ENCODE results near the gene ST6GALNAC1. TPM values are rescaled to one million over a fixed set of nuclear protein-coding genes. Genes with fewer than 3 reads are reported as not detected.

ST6GALNAC1 gene
- total and polyA plus RNA-seq, 2 of the 13 experiments (the other 11 are each of a cell fraction or from before 2014, with no cell fraction given) = not detected

DNA sequence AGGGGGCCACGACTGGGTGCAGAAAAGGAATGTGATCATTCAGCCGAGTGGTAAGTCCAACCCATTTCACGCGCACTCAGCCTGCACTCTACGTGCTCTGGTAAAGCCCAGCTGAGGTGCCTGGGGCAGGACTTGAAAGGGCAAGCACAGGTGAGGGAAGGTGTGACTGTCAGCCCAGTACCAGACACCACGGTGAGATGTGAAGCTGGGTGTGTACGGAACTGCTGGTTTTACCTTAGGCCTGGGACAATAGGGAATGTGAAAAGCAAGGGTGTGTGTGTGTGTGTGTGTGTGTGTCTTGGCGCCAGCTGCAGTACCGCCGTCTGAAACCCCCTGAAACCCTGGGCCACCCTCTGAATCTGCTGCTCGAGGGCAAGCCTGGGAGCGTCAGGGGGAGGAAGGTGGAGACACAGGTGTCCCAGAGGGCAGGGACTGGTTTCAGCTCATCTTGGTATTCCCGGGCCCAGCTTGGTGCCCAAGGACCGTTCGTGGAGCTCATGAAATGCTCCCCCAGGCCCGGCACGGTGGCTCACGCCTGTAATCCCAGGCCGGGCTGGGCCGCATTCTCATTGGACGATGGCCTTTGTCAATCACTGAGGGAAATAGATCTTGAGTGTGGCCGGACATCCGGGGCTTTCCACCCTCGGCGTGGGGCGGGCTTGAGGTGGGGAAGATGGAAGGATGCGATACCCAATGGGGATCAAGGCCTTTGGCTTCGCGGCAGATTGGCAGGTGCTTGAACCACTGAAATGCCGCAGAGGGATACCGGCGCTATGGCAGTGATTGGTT, 27.8 kb upstream of the ST6GALNAC1 start (continued):
- peak; percentile 94 for TF ChIP-seq ZNF44 (CRISPR knock-in tag; IDR thresholded peaks at IDR 0.05)
- TF ChIP-seq ZNF549 (CRISPR knock-in tag; IDR thresholded peaks at IDR 0.05) = no peak
- no peak for TF ChIP-seq ZSCAN12 (CRISPR knock-in tag; IDR thresholded peaks at IDR 0.05)
- no peak for TF ChIP-seq NFRKB (IDR thresholded peaks at IDR 0.05)
- 0 out of 2 replicates have a peak, but pooled peaks have one; percentile 45 for TF ChIP-seq ZNF564 (CRISPR knock-in tag; IDR thresholded peaks at IDR 0.05)
- TF ChIP-seq SMAD9 (CRISPR knock-in tag; IDR thresholded peaks at IDR 0.05) = 0 out of 2 replicates have a peak, but pooled peaks have one; percentile 48
- TF ChIP-seq, protein P1, sequence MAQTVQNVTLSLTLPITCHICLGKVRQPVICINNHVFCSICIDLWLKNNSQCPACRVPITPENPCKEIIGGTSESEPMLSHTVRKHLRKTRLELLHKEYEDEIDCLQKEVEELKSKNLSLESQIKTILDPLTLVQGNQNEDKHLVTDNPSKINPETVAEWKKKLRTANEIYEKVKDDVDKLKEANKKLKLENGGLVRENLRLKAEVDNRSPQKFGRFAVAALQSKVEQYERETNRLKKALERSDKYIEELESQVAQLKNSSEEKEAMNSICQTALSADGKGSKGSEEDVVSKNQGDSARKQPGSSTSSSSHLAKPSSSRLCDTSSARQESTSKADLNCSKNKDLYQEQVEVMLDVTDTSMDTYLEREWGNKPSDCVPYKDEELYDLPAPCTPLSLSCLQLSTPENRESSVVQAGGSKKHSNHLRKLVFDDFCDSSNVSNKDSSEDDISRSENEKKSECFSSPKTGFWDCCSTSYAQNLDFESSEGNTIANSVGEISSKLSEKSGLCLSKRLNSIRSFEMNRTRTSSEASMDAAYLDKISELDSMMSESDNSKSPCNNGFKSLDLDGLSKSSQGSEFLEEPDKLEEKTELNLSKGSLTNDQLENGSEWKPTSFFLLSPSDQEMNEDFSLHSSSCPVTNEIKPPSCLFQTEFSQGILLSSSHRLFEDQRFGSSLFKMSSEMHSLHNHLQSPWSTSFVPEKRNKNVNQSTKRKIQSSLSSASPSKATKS (CRISPR knock-in tag; IDR thresholded peaks at IDR 0.05) = no peak
- TF ChIP-seq, protein P2, sequence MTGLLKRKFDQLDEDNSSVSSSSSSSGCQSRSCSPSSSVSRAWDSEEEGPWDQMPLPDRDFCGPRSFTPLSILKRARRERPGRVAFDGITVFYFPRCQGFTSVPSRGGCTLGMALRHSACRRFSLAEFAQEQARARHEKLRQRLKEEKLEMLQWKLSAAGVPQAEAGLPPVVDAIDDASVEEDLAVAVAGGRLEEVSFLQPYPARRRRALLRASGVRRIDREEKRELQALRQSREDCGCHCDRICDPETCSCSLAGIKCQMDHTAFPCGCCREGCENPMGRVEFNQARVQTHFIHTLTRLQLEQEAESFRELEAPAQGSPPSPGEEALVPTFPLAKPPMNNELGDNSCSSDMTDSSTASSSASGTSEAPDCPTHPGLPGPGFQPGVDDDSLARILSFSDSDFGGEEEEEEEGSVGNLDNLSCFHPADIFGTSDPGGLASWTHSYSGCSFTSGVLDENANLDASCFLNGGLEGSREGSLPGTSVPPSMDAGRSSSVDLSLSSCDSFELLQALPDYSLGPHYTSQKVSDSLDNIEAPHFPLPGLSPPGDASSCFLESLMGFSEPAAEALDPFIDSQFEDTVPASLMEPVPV (CRISPR knock-in tag; IDR thresholded peaks at IDR 0.05) = peak; percentile 80
- TF ChIP-seq ZNF333 (CRISPR knock-in tag; IDR thresholded peaks at IDR 0.05; ENCODE audit: borderline replicate concordance) = peak; percentile 88; the same call in 1 of the 2 replicates
- TF ChIP-seq KAT7 (CRISPR knock-in tag; IDR thresholded peaks at IDR 0.05; ENCODE audit: borderline replicate concordance) = peak; percentile 86
- peak; percentile 22; the same call in 1 of the 2 replicates for TF ChIP-seq ZFP1 (CRISPR knock-in tag; IDR thresholded peaks at IDR 0.05)
- TF ChIP-seq, protein P3, sequence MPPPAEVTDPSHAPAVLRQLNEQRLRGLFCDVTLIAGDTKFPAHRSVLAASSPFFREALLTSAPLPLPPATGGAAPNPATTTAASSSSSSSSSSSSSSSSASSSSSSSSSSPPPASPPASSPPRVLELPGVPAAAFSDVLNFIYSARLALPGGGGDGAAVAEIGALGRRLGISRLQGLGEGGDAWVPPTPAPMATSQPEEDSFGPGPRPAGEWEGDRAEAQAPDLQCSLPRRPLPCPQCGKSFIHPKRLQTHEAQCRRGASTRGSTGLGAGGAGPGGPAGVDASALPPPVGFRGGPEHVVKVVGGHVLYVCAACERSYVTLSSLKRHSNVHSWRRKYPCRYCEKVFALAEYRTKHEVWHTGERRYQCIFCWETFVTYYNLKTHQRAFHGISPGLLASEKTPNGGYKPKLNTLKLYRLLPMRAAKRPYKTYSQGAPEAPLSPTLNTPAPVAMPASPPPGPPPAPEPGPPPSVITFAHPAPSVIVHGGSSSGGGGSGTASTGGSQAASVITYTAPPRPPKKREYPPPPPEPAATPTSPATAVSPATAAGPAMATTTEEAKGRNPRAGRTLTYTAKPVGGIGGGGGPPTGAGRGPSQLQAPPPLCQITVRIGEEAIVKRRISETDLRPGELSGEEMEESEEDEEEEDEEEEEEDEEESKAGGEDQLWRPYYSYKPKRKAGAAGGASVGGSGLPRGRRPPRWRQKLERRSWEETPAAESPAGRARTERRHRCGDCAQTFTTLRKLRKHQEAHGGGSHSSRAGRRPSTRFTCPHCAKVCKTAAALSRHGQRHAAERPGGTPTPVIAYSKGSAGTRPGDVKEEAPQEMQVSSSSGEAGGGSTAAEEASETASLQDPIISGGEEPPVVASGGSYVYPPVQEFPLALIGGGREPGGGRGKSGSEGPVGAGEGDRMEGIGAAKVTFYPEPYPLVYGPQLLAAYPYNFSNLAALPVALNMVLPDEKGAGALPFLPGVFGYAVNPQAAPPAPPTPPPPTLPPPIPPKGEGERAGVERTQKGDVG (CRISPR knock-in tag; IDR thresholded peaks at IDR 0.05; ENCODE audit: borderline replicate concordance) = peak; percentile 75; the same call in 1 of the 2 replicates
- peak; percentile 41; the same call in 1 of the 2 replicates for TF ChIP-seq SALL2 (CRISPR knock-in tag; IDR thresholded peaks at IDR 0.05)
- TF ChIP-seq, protein P4, sequence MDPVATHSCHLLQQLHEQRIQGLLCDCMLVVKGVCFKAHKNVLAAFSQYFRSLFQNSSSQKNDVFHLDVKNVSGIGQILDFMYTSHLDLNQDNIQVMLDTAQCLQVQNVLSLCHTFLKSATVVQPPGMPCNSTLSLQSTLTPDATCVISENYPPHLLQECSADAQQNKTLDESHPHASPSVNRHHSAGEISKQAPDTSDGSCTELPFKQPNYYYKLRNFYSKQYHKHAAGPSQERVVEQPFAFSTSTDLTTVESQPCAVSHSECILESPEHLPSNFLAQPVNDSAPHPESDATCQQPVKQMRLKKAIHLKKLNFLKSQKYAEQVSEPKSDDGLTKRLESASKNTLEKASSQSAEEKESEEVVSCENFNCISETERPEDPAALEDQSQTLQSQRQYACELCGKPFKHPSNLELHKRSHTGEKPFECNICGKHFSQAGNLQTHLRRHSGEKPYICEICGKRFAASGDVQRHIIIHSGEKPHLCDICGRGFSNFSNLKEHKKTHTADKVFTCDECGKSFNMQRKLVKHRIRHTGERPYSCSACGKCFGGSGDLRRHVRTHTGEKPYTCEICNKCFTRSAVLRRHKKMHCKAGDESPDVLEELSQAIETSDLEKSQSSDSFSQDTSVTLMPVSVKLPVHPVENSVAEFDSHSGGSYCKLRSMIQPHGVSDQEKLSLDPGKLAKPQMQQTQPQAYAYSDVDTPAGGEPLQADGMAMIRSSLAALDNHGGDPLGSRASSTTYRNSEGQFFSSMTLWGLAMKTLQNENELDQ (CRISPR knock-in tag; IDR thresholded peaks at IDR 0.05; ENCODE audit: borderline replicate concordance) = no peak
- TF ChIP-seq ARID2 (CRISPR knock-in tag; IDR thresholded peaks at IDR 0.05; ENCODE audit: borderline replicate concordance) = 0 out of 2 replicates have a peak, but pooled peaks have one; percentile 75
- TF ChIP-seq, protein P5, sequence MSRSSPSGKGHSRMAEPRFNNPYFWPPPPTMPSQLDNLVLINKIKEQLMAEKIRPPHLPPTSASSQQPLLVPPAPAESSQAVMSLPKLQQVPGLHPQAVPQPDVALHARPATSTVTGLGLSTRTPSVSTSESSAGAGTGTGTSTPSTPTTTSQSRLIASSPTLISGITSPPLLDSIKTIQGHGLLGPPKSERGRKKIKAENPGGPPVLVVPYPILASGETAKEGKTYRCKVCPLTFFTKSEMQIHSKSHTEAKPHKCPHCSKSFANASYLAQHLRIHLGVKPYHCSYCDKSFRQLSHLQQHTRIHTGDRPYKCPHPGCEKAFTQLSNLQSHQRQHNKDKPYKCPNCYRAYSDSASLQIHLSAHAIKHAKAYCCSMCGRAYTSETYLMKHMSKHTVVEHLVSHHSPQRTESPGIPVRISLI (CRISPR knock-in tag; IDR thresholded peaks at IDR 0.05; ENCODE audit: borderline replicate concordance) = no peak
- peak; percentile 86 for TF ChIP-seq ZSCAN31 (CRISPR knock-in tag; IDR thresholded peaks at IDR 0.05; ENCODE audit: low read depth)

All from HepG2 (cell line).